Muscle layer of colon (tissue), 2 donors: ENCODE results near the gene MYO7A.

Experiments used
- H3K27ac ChIP-seq: one replicate; pipeline ENCODE4 v1.7.0; 2013; ENCODE audit warnings: low read depth, mild to moderate bottlenecking, low read length, moderate library complexity
- H3K27me3 ChIP-seq, 2 donors: one replicate each; pipeline ENCODE4 v1.7.0; 2013; ENCODE audit warnings: low read length in 2 of 2, mild to moderate bottlenecking in 2 of 2; ENCODE audit not compliant: insufficient read depth in 2 of 2, control insufficient read depth in 1 of 2
- H3K36me3 ChIP-seq: one replicate; pipeline ENCODE4 v1.7.0; 2013; ENCODE audit warnings: mild to moderate bottlenecking, low read length; ENCODE audit not compliant: insufficient read depth
- H3K4me1 ChIP-seq: one replicate; pipeline ENCODE4 v1.7.0; 2013; ENCODE audit warnings: mild to moderate bottlenecking, low read length; ENCODE audit not compliant: insufficient read depth
- H3K4me3 ChIP-seq, 2 donors: one replicate each; pipeline ENCODE4 v1.7.0; 2013; ENCODE audit warnings: low read length in 2 of 2, low read depth in 1 of 2, mild to moderate bottlenecking in 1 of 2, moderate library complexity in 1 of 2
- H3K9ac ChIP-seq: one replicate; pipeline ENCODE4 v1.7.0; 2013; ENCODE audit warnings: low read length
- H3K9me3 ChIP-seq: one replicate; pipeline ENCODE4 v1.7.0; 2013; ENCODE audit warnings: mild to moderate bottlenecking, low read length
- donor health status: abdominal sarcoma.
- donor health status: Adenocarcinoma of cecum.

Gene MYO7A

GRCh38 chr11:77186302-77186701 is 58.3 kb downstream of the MYO7A start:
- Histone ChIP-seq H3K4me3 (no peak overlapping the region), H3K9me3 (no peaks in the 10 kb centered on the region), H3K9ac (no peak overlapping the region), H3K27ac (no peak overlapping the region), H3K27me3 (no peaks in the 10 kb centered on the region), H3K36me3 (no peaks in the 10 kb centered on the region), H3K4me1 (no peaks in the 10 kb centered on the region)

- no peaks in the 10 kb centered on the region for H3K9me3 ChIP-seq
- no peaks in the 10 kb centered on the region for H3K4me1 ChIP-seq
- H3K27me3 ChIP-seq: no peaks in the 10 kb centered on the region
- no peaks in the 10 kb centered on the region for H3K36me3 ChIP-seq
- H3K4me3 ChIP-seq: no peak overlapping the region
- H3K9ac ChIP-seq: no peak overlapping the region
- no peak overlapping the region for H3K27ac ChIP-seq
These were observed 59.2 kb downstream of the MYO7A start for GRCh38 chr11:77187111-77187750.

- no peak overlapping the region for H3K9ac ChIP-seq
- no peak overlapping the region for H3K27ac ChIP-seq
These were observed 60.0 kb downstream of the MYO7A start for GRCh38 chr11:77187776-77188632.

GRCh38 chr11:77188633-77189491 is 60.8 kb downstream of the MYO7A start:
- no peaks in the 10 kb centered on the region for H3K36me3 ChIP-seq
- no peaks in the 10 kb centered on the region for H3K27me3 ChIP-seq
- H3K4me3 ChIP-seq: no peak overlapping the region
- H3K27ac ChIP-seq: no peak overlapping the region
- no peaks in the 10 kb centered on the region for H3K9me3 ChIP-seq
- H3K4me1 ChIP-seq: no peaks in the 10 kb centered on the region
- H3K9ac ChIP-seq: no peak overlapping the region

More at GRCh38 chr11:77187776-77188632, 60.0 kb downstream of the MYO7A start:
- no peak overlapping the region for H3K4me3 ChIP-seq
- no peaks in the 10 kb centered on the region for H3K4me1 ChIP-seq
- no peaks in the 10 kb centered on the region for H3K36me3 ChIP-seq
- H3K27me3 ChIP-seq: no peaks in the 10 kb centered on the region
- no peaks in the 10 kb centered on the region for H3K9me3 ChIP-seq

- no peak overlapping the region for H3K27ac ChIP-seq
These were observed 61.7 kb downstream of the MYO7A start for GRCh38 chr11:77189588-77190210.

GRCh38 chr11:77190331-77191075 is 62.5 kb downstream of the MYO7A start:
- H3K4me3 ChIP-seq: no peak overlapping the region
- no peaks in the 10 kb centered on the region for H3K36me3 ChIP-seq
- no peak overlapping the region for H3K27ac ChIP-seq
- H3K9ac ChIP-seq: no peak overlapping the region
- H3K9me3 ChIP-seq: no peaks in the 10 kb centered on the region
- H3K27me3 ChIP-seq: no peaks in the 10 kb centered on the region
- no peaks in the 10 kb centered on the region for H3K4me1 ChIP-seq

More at GRCh38 chr11:77189588-77190210, 61.7 kb downstream of the MYO7A start:
- Histone ChIP-seq H3K9ac (no peak overlapping the region), H3K9me3 (no peaks in the 10 kb centered on the region), H3K4me3 (no peak overlapping the region), H3K27me3 (no peaks in the 10 kb centered on the region), H3K36me3 (no peaks in the 10 kb centered on the region), H3K4me1 (no peaks in the 10 kb centered on the region)

GRCh38 chr11:77191429-77191822 is 63.4 kb downstream of the MYO7A start:
- no peak overlapping the region for H3K9ac ChIP-seq
- no peaks in the 10 kb centered on the region for H3K4me1 ChIP-seq
- no peaks in the 10 kb centered on the region for H3K27me3 ChIP-seq
- no peak overlapping the region for H3K4me3 ChIP-seq
- no peaks in the 10 kb centered on the region for H3K36me3 ChIP-seq
- H3K27ac ChIP-seq: no peak overlapping the region
- no peaks in the 10 kb centered on the region for H3K9me3 ChIP-seq

- Histone ChIP-seq H3K9ac (no peak overlapping the region), H3K27me3 (no peaks in the 10 kb centered on the region), H3K27ac (no peak overlapping the region), H3K9me3 (no peaks in the 10 kb centered on the region), H3K4me3 (no peak overlapping the region), H3K36me3 (no peaks in the 10 kb centered on the region), H3K4me1 (no peaks in the 10 kb centered on the region)
These were observed 63.9 kb downstream of the MYO7A start for GRCh38 chr11:77191823-77192495.

GRCh38 chr11:77193167-77193566 is 65.1 kb downstream of the MYO7A start:
- H3K27me3 ChIP-seq: no peaks in the 10 kb centered on the region
- no peak overlapping the region for H3K4me3 ChIP-seq
- no peaks in the 10 kb centered on the region for H3K4me1 ChIP-seq
- no peak overlapping the region for H3K9ac ChIP-seq
- no peaks in the 10 kb centered on the region for H3K36me3 ChIP-seq
- no peaks in the 10 kb centered on the region for H3K9me3 ChIP-seq
- H3K27ac ChIP-seq: no peak overlapping the region
